H9 (cell line): ENCODE results near the gene STYXL1. TPM values are rescaled to one million over a fixed set of nuclear protein-coding genes. Genes with fewer than 3 reads are reported as not detected.
A peak's percentile ranks its signal among the peaks of the same experiment; 100 is the strongest.

ENCODE experiments used
- DNase-seq: peaks from one replicate; pipeline ENCODE4 v3.0.0-alpha.2; 2017
- H2AFZ ChIP-seq: one replicate; pipeline ENCODE4 v1.6.1; 2013; ENCODE audit warnings: mild to moderate bottlenecking, low read length, control low read depth, moderate library complexity
- H2AK5ac ChIP-seq: 2 replicates; pipeline ENCODE4 v1.6.1; 2013; ENCODE audit warnings: low read length, control low read depth, mixed read lengths; ENCODE audit not compliant: insufficient read length
- H2BK120ac ChIP-seq: one replicate; pipeline ENCODE4 v1.6.1; 2013; ENCODE audit warnings: low read depth, mild to moderate bottlenecking, low read length, control low read depth, inconsistent platforms; ENCODE audit not compliant: poor library complexity, severe bottlenecking
- H2BK12ac ChIP-seq: 2 replicates; pipeline ENCODE4 v1.6.1; 2013; ENCODE audit warnings: low read length, control low read depth, mixed read lengths, low read depth; ENCODE audit not compliant: insufficient read length
- H2BK15ac ChIP-seq: 2 replicates; pipeline ENCODE4 v1.6.1; 2013; ENCODE audit warnings: low read depth, low read length, control low read depth
- H2BK20ac ChIP-seq: one replicate; pipeline ENCODE4 v1.6.1; 2013; ENCODE audit warnings: low read depth, mild to moderate bottlenecking, low read length, control low read depth, inconsistent platforms; ENCODE audit not compliant: poor library complexity, severe bottlenecking
- H2BK5ac ChIP-seq: 2 replicates; pipeline ENCODE4 v1.6.1; 2013; ENCODE audit warnings: low read length, control low read depth, mixed read lengths; ENCODE audit not compliant: insufficient read length
- H3K14ac ChIP-seq: 2 replicates; pipeline ENCODE4 v1.6.1; 2013; ENCODE audit warnings: low read length, control low read depth; ENCODE audit not compliant: insufficient read depth
- H3K18ac ChIP-seq: 2 replicates; pipeline ENCODE4 v1.6.1; 2013; ENCODE audit warnings: low read depth, mild to moderate bottlenecking, mixed read lengths, low read length, control low read depth; ENCODE audit not compliant: insufficient read length
- H3K23ac ChIP-seq: 2 replicates; pipeline ENCODE4 v1.6.1; 2013; ENCODE audit warnings: low read length, control low read depth, mixed read lengths, low read depth; ENCODE audit not compliant: insufficient read length
- H3K23me2 ChIP-seq: 2 replicates; pipeline ENCODE4 v1.6.1; 2013; ENCODE audit warnings: low read depth, mild to moderate bottlenecking, mixed read lengths, low read length, control low read depth; ENCODE audit not compliant: insufficient read length, poor library complexity, severe bottlenecking
- H3K27ac ChIP-seq: 2 replicates; pipeline ENCODE4 v1.5.1; 2013; ENCODE audit warnings: low read length, control low read depth, mixed read lengths, low read depth; ENCODE audit not compliant: insufficient read length
- H3K27me3 ChIP-seq: 2 replicates; pipeline ENCODE4 v1.6.1; 2013; ENCODE audit warnings: low read length, control low read depth, inconsistent platforms; ENCODE audit not compliant: insufficient read depth
- H3K4ac ChIP-seq: 2 replicates; pipeline ENCODE4 v1.6.1; 2013; ENCODE audit warnings: low read depth, mild to moderate bottlenecking, control low read depth, inconsistent platforms, low read length, moderate library complexity
- H3K4me1 ChIP-seq: 2 replicates; pipeline ENCODE4 v1.6.1; 2013; ENCODE audit warnings: low read length, control low read depth, inconsistent platforms; ENCODE audit not compliant: insufficient read depth
- H3K4me2 ChIP-seq: 2 replicates; pipeline ENCODE4 v1.6.1; 2013; ENCODE audit warnings: low read length, control low read depth, mixed read lengths; ENCODE audit not compliant: insufficient read length, insufficient read depth
- H3K56ac ChIP-seq: 2 replicates; pipeline ENCODE4 v1.6.1; 2013; ENCODE audit warnings: low read depth, mild to moderate bottlenecking, mixed read lengths, low read length, control low read depth; ENCODE audit not compliant: insufficient read length
- H3K79me1 ChIP-seq: 2 replicates; pipeline ENCODE4 v1.6.1; 2013; ENCODE audit warnings: low read depth, mild to moderate bottlenecking, moderate library complexity, low read length, control low read depth, inconsistent platforms; ENCODE audit not compliant: insufficient read depth, poor library complexity, severe bottlenecking
- H3K79me2 ChIP-seq: 2 replicates; pipeline ENCODE4 v1.6.1; 2013; ENCODE audit warnings: low read length, control low read depth, inconsistent platforms; ENCODE audit not compliant: insufficient read depth
- H3K9ac ChIP-seq: 2 replicates; pipeline ENCODE4 v1.6.1; 2013; ENCODE audit warnings: low read length, control low read depth, mixed read lengths; ENCODE audit not compliant: insufficient read length; ENCODE audit errors: extremely low read depth
- H3K9me3 ChIP-seq: one replicate; pipeline ENCODE4 v1.6.1; 2013; ENCODE audit warnings: low read depth, low read length, inconsistent platforms; ENCODE audit not compliant: control insufficient read depth
- H3T11ph ChIP-seq: one replicate; pipeline ENCODE4 v1.6.1; 2013; ENCODE audit warnings: mild to moderate bottlenecking, low read length, control low read depth, inconsistent platforms
- H4K20me1 ChIP-seq: one replicate; pipeline ENCODE4 v1.6.1; 2013; ENCODE audit not compliant: control insufficient read depth, insufficient read length, insufficient read depth
- H4K5ac ChIP-seq: 2 replicates; pipeline ENCODE4 v1.6.1; 2013; ENCODE audit warnings: low read depth, mild to moderate bottlenecking, mixed read lengths, low read length, control low read depth; ENCODE audit not compliant: insufficient read length
- H4K8ac ChIP-seq: replicated peaks from 2 replicates; pipeline ENCODE4 v1.6.1; 2013; ENCODE audit warnings: low read length, control low read depth, mixed read lengths, low read depth; ENCODE audit not compliant: insufficient read length
- H4K91ac ChIP-seq: 2 replicates; pipeline ENCODE4 v1.6.1; 2013; ENCODE audit warnings: low read depth, mild to moderate bottlenecking, moderate library complexity, mixed read lengths, low read length, control low read depth; ENCODE audit not compliant: insufficient read length
- H3K27ac Mint-ChIP-seq, 3 experiments: 2 replicates in 2 of 3; 3 replicates in 1 of 3; pipeline ENCODE4 v1.8.0; 2020 to 2021; ENCODE audit warnings: mixed read lengths in 3 of 3, mild to moderate bottlenecking in 1 of 3, moderate library complexity in 1 of 3
- H3K27me3 Mint-ChIP-seq: 2 replicates; pipeline ENCODE4 v1.8.0; 2021; ENCODE audit warnings: low read depth, mild to moderate bottlenecking, moderate library complexity, mixed read lengths
- H3K36me3 Mint-ChIP-seq, 3 experiments: 2 replicates in 2 of 3; 3 replicates in 1 of 3; pipeline ENCODE4 v1.8.0; 2020 to 2021; ENCODE audit warnings: low read depth in 3 of 3, mixed read lengths in 3 of 3; ENCODE audit not compliant: insufficient read depth in 1 of 3
- H3K4me1 Mint-ChIP-seq, 2 experiments: 2 replicates each; pipeline ENCODE4 v1.8.0; 2020; ENCODE audit warnings: mixed read lengths in 2 of 2
- H3K4me3 Mint-ChIP-seq, 2 experiments: 2 replicates in 1 of 2; 3 replicates in 1 of 2; pipeline ENCODE4 v1.8.0; 2020 to 2021; ENCODE audit warnings: mild to moderate bottlenecking in 2 of 2, mixed read lengths in 2 of 2, moderate library complexity in 1 of 2
- H3K9me3 Mint-ChIP-seq, 2 experiments: 2 replicates in 1 of 2; 3 replicates in 1 of 2; pipeline ENCODE4 v1.8.0; 2020; ENCODE audit warnings: mild to moderate bottlenecking in 2 of 2, mixed read lengths in 2 of 2, moderate library complexity in 1 of 2
- CTCF ChIP-seq: fragments of 200-600 bp; sonication (generic); conservative IDR thresholded peaks from 3 replicates; pipeline ENCODE4 v1.8.0; 2021; ENCODE audit warnings: antibody characterized with exemption, mild to moderate bottlenecking
- WGBS: extraction: QIAGEN DNeasy Blood & Tissue Kit; methylation state at CpG from one replicate; pipeline ENCODE4 v1.1.7; 2013; ENCODE audit warnings: missing lambda C conversion rate, low lambda C conversion rate, mixed read lengths; ENCODE audit not compliant: insufficient read length; ENCODE audit errors: extremely low coverage; 5-methylcytosine and 5-hydroxymethylcytosine counted together
- total RNA-seq: library from RNA; stranded (reverse); gene quantifications from 2 replicates; pipeline ENCODE4 v1.2.1, GENCODE V29; 2021

STYXL1 gene
- total RNA-seq, 1 experiment from 2014 or later, result 38.7 TPM

GRCh38 chr7:76091506-76091905 lies 43.7 kb upstream of the STYXL1 start:
- Mint-ChIP-seq H3K4me3 (no peak overlapping the region), H3K27ac (peak overlapping the region in 1 of 3 experiments; percentile 55; a peak in 1 of 7 replicates), H3K9me3 (no peaks in the 10 kb centered on the region), H3K27me3 (no peaks in the 10 kb centered on the region), H3K4me1 (peaks cover 0 to 3% of the 10 kb centered on the region in 2 experiments; a peak in 1 of 4 replicates), H3K36me3 (peaks cover 0 to 2% (median 0%) of the 10 kb centered on the region in 3 experiments; a peak in 2 of 7 replicates)
- Histone ChIP-seq H2BK12ac (no peak overlapping the region), H3K56ac (no peak overlapping the region), H4K5ac (no peak overlapping the region), H4K8ac (no peak overlapping the region), H3K4ac (no peak overlapping the region), H2BK15ac (no peak overlapping the region), H4K20me1 (no peaks in the 10 kb centered on the region), H3K79me2 (no peaks in the 10 kb centered on the region), H3T11ph (no peak overlapping the region), H3K23me2 (no peaks in the 10 kb centered on the region), H3K14ac (no peak overlapping the region), H3K18ac (no peak overlapping the region), H2BK20ac (no peak overlapping the region), H3K27ac (no peak overlapping the region), H3K9me3 (no peaks in the 10 kb centered on the region), H2AK5ac (no peak overlapping the region), H3K4me2 (no peak overlapping the region), H2AFZ (no peak overlapping the region), H3K4me1 (no peaks in the 10 kb centered on the region), H3K9ac (no peak overlapping the region), H2BK120ac (no peak overlapping the region), H3K79me1 (no peaks in the 10 kb centered on the region), H3K23ac (no peak overlapping the region), H2BK5ac (no peak overlapping the region), H3K27me3 (no peaks in the 10 kb centered on the region), H4K91ac (no peak overlapping the region)
- TF ChIP-seq CTCF, result no peak
- no CpG with 5 or more reads among the region's 5 CpGs for WGBS
- DNase-seq, result no peak
